CD4-positive, alpha-beta T cell treated with Interleukin-17A for 4 hours (primary cell): ENCODE results near the gene SMPD2.

ENCODE experiments used
- DNase-seq: peaks from one replicate; pipeline ENCODE4 v3.0.0-alpha.2; 2020; ENCODE audit warnings: mixed read lengths

Gene SMPD2

GRCh38 chr6:109486068-109486467 is 45.5 kb downstream of the SMPD2 start:
- DNase-seq = no peak

- DNase-seq = no peak
Observed at GRCh38 chr6:109488001-109488400, 47.5 kb downstream of the SMPD2 start.

- no peak for DNase-seq
Observed at GRCh38 chr6:109490713-109491112, 50.2 kb downstream of the SMPD2 start.

- peak; percentile 26 for DNase-seq
Observed at GRCh38 chr6:109491207-109491938, 50.8 kb downstream of the SMPD2 start.
